ENCODE data around the gene HS6ST2.

Gene HS6ST2

DNA sequence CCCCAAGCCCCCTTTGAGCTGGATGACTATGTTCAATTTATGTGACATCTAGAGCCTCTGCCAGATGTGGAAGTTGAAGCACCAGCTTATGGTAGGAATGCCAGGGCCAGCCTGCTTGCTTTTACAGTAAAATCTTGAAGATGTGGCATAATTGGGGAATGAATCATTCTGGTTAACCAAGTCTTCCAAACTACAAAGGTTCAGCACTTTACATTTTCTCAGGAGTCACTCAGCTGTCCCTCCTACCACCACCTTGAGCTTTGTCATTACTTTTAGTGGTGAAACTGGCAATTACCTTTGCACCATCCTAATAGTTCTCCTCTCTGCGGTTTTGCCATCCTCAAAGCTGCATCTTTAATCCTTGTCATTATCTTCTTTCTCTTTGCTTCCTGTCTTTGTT, 172.2 kb downstream of the HS6ST2 start:
- DNase-seq = no peak

DNA sequence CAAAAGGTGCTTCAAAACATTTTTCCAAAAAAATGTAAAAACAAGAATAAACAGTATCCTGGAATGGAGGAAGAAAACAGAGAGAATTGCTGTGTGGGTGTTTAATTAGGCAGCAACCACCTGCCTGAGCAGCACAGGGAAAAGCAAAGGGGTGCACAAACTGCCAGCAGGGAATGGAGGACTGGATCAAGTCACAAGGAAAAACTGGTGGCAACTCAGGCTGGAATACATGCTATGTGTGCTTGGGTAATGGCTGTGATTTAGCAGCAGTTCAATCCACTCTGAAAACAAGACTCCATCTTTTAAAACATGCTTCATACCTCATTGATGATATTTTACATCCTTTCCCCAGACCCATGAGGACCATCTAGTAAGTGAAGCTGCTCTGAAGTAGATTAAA, 179.5 kb downstream of the HS6ST2 start:
- no peak for DNase-seq

DNA sequence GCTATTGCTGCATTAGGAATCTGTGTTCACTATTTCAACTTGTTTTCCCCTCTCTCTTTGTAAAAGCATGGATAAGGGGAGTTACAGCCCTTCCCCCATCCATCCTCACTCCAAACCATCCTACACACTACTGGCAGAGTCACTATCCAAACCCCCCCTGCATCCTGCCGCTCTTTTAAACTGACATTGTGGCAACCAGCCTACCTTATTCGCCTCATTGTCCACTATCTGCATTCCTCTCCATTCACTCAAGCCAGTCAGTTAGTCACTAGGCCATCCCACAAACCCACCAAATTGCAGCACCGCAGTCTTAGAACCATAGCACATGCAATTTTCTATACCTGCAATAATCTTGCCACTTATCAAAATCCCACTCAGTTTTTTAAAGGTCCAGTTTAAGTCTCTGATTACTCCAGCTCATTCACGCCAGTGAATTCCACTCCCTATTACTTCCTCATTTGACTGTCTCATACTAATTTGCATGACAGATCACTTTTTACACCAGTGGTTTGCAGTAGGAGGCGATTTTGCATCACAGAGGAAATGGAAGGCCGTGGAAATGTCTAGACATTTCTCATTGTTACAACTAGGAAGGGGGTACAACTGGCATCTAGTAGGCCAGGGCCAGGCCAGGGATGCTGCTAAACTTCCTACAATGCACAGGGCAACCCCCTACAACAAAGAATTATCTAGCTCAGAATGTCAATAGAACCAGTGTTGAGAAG, 181.8 kb downstream of the HS6ST2 start:
- no peak for DNase-seq

DNA sequence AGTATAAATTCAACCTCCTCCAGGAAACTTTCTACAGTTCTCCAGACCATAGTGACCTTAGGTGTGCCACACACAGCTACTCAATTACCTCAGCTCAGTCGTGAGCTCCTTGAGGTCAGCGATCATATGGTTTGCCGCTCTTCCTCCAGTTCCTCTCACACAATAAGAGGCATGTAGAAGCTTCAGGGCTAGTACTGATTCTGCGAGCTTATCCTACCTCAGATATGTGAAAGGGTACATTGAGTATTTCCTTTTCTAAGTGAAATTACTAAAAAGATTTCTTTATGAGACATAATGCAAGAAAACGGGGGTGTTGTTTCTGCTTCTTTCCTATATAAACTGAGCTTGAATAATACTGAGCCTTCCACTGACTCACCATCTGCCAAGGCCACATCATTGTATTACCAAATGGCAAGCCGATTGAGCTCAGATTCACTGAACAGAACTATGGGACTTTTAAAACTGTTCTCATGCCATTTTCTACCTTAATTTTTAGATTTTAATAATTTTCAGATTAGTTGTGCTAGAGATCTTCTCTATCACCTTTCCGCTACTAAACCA, 183.1 kb downstream of the HS6ST2 start:
- no peak for DNase-seq

DNA sequence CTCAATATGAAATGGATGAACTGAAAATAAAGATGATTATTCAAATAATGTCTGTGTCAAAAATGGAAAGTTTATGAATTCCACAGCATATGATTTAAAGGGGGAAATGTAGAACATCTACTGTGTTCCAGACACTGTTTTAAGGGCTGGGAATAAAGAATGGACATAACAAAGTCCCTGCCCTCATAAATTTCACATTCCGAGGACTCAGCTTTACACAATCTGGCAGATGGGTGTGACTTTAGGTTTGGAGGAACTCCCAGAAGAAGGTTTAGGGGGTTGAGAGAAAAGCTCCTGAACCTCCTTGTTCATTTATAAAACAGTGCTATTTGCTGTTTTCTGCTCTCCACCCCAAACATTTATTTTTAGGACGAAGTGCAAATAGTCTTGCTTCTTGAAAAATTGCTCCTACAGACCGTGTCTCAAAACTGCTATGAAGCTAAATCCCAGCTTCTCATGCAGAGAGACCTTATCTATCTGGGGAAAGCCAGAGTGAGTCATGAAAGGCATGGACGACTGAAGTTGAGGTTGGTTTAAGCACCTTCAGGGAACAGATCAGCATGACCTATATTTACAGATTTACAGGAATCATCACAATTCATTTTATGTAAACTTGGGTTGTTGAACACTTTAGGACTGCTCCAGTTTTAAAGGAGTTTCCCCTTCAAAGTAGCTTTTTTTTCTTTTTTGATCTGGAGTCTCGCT, 184.3 kb downstream of the HS6ST2 start:
- no peak for DNase-seq

DNA sequence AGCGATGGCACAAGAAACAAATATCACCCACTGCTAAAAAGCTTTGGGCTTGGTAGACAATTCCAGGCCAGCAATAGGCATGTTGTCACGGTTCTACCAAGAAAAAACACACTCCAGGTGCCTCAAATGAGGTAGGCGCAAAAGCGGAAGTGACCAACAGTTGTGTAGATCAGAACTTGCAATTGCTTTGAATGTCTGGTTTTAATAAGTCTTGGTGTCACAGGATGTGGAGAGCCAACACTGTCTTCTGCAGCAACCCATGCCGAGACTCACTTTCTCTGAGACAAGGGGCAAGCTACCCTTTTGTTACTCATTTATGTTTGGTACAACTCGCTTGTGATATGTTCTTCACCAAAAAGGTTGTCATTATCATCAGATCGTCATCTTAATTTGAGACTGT, 188.8 kb downstream of the HS6ST2 start:
- no peak for DNase-seq

DNA sequence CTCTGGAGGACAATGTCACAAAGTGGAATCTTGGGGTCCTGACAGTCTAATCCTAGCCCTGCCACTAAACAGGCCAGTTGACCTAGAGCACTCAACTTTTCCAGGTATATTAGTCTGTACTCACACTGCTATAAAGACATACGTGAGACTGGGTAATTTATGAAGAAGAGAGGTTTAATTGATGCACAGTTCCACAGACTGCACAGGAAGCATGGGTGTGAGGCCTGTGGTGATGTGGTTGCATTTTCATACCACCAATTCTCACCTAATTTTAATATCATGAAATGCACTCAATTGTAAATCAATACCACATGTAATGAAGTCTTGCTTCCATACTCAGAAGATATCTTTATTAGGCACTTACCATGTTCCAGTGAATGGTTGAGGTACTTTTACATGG, 192.0 kb downstream of the HS6ST2 start:
- no peak for DNase-seq

DNA sequence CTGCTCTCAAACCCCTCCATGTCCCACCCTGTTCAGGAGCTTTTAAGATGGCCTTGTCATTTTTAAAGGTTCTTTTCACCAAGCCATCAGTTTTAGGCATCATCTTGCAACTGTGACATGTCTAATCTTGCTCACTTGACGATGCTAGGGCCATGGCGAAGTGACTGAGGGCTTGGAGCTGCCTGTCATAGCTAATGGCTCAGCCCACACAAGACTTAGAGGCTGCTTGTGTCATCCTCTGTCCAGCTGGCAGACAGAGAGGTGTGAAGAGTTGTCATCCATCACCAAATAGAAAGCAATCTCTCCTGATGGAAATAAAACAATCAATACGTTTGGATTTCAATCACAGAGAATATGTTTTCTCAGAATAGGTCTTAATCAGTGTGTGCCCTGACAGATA, 194.9 kb downstream of the HS6ST2 start:
- no peak for DNase-seq

DNA sequence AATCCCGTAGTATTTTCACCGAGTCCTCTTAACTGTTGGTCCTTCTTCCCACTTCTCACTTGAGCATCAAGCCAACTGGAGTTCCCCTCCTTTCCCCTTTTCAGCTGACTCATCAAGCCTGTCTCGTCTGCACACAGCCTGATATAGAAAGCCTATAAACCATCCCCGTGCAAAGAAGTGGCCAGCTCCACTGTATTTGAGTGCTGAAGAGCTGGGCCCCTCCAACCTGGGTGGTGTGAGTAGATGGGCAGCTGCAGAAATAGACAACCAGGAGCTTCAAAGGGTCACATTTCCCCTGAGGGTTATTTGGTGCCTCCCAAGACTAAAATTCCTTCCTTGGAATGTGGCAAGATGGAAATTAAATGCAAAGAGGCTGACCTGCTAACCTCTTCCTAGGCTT, 199.7 kb downstream of the HS6ST2 start:
- DNase-seq = peak; percentile 92

DNA sequence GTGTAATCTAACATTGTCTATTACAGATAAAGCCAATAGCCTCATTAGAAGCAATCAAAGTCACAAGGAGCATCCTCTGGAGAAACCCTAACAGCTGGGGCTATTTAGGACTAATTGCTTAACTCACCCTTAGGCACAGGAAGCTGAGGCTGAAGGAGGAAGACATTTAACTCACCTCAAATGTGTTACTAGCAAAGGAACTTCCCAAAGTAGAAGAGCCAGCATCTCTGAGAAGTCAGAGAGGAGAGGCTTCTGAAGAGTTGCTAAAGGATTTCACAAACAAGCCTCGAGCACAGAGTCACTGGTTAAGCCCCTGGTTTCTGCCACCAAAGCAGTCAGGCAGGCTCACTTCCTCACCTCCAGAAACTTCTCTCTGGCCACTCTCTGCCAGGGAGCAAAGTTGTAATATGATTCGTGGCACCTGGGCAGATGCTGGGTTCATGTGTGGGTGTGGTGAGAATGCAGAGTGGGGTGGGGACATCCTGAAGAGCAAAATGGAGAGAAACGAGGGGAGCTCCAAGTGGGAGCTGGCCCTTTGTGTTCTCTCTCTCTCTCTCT, 201.3 kb downstream of the HS6ST2 start:
- DNase-seq = no peak

DNA sequence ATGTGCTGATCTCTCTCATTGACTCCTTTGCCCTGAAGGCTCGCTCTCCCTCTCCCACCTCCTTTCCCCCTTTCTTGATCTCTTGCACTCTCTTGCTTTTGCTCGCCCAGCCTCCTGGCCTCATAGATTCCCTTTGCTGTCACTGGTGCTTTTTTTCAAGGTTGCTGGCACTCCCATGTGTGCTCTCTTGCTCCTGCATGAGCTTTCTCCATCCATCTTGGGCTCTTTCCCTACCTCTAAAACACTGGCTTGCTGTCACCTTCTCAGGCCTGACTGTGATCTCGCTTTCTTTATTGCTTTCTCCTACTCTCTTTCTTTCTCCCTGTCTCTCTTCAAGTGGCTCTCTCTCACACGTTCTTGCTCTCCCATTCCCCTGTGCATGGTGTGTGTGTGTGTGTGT, 202.0 kb downstream of the HS6ST2 start:
- no peak for DNase-seq

DNA sequence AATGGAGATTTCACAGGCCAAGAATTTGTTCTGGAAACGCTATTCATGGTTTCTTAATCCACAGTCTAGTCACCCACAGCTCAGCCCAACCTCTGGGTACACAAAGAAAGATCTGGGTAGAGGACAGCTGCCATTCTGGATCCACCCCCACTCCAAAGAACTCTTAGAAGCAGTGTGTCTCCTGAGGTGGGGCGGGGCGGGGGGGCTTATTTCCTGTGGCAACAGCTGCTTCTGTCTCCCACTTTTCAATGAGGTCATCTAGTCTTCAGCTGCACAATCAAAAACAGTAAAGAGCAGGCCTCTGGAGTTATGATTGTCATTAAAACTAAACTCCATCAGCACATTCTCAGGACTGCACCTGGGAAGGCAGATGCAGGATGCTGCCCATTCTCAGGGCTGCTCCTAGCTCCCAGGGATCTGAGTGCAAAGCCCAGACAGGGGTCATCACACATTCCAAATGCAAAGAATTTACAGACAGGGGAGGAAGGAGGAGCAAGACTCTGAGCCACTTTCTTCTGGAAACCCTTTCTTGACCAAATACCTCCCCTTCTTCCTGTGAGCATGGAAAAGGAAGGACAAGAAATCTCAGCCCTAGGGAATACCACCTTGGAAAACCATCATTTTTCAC, 207.3 kb downstream of the HS6ST2 start:
- DNase-seq = peak; percentile 76

DNA sequence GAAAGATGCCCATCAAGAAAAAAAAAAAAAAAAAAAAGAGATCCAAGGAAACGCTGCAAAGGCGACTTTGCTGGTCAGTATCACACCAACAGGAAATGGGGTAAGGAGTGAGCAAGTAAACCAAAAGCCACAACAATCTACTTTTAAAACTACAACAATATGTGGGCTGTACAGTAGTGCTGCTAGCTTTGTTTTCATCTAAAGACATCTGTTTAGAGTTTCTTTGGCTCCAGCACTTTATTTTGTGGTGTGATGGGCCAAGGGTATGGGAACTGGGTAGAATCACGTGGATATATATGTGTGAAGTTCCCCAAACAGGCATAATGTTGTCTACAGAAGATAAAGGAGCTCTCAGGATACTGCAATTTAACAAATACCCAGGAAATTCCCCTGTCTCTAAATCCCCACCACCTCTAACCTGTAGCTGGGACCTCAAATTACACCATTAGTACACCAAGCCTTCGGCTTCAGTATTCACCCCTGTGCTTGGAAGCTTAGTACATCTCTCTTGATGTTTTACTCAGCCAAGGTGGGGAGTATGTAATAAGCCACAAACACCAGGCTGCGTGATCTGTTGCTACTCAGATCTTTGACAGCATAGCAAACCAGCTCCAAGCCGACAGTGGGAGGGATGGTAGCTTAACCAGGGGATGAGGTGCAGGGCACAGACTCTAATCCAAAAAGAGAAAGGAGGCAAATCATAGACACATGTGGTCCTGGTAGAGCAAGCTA, 207.9 kb downstream of the HS6ST2 start:
- no peak for DNase-seq

DNA sequence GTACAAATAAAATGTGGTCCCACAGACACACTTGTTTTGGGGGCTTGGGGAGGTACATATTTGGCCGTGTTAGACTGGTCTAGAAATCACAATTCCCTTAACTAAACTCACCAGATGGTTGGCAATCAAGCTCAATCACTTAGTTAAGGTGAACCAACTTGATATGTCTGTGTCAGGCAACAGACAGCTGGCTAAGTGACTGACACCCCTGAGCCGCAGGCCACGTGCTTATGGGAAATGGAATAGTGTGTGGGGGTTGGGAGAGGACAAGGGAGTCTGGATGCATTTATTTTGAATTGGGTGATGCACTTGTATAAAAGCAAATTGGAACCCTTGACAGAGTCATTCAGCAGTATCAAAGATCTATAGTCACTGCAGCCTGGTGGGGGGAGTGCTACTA, 209.0 kb downstream of the HS6ST2 start:
- DNase-seq = no peak

DNA sequence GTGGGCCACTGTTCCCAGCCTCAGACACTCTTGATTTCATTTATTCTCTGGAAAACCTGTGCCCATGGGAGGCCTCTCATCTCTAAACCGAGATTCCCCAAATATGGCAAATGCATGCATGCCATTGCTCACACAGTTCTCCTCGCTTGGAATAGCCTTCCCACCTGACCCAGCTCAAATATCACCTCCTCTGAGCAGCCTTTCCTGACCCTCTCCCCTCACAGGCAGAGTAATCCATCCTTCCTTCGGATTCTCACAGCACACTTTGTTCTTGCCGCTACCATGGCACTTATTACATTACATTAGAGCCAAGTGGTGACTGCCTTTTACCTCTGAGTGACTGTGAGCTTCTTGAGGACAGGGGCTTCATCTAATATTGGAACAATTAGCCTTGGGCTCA, 209.5 kb downstream of the HS6ST2 start:
- DNase-seq = no peak

DNA sequence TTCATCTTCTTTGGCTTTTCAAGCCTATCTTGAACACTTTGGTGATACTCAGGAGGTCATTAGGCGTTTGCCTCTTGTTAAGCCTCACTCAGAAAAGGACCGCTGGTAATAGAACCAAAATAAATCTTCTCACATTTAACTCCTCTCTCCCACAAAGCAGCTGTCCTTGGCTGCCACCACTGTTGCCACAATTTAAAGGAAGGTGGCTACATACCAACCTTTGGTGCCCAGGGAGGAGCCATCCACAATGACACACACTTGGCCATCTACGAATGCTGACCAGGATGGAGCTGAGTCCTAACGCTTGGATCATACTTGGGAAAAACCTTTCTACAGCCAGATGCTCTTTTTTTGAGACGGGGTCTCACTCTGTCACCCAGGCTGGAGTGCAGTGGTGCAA, 210.2 kb downstream of the HS6ST2 start:
- no peak for DNase-seq

DNA sequence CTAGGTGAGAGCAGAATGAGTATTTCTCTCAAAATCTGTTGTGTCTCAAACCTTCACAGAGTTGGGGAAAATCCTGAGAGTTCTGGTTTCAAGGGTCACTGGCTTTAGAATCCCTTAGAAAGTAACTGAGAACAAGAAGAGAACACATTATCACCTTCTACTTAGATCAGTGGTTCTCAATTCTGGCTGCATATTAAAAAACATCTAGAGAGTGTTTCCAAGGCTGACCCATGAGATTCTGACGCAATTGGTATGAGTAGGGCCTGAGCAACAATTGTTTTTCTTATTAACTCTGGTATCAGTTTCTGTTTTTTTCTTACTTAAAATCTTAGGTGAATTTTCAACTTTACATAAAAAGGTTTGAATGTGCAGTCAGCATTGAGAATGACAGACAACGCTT, 212.8 kb downstream of the HS6ST2 start:
- DNase-seq = no peak

DNA sequence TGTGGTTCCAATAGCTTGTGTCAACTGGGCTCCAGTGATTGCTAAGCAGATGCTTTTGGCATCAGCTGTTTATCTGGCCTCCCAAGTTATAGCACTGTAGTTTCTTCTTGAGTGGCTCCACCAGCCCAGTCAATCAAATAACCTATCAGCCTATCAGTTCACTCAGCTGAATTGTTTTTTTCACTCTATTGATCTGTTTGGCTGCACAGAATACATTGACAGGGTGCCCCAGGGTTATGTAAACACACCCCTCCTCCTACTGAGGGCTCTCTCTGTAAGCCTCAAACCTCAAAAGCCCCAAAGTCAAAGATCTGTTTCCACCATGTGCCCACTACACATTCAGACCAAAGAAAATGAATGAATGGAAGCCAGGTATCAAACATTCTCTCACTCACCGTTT, 214.0 kb downstream of the HS6ST2 start:
- no peak for DNase-seq

DNA sequence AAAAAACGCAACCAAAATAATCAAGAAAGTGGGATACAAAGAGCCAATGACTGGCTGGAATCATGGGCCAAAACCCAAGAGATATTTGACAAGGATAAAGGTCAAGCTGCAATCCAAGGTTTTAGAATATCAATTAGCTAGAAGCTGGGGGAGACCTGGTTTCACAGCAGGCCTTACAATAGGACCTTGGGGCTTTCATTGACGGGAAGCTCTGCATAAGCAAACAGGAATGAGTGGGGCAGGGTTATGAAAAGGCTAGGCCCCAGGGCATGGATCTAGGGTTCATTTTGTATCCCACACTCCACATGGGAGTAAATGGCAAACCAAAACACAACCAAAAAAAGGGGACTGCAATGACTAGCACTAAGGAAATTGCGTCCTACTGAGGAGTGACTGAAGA, 215.3 kb downstream of the HS6ST2 start:
- DNase-seq = no peak

DNA sequence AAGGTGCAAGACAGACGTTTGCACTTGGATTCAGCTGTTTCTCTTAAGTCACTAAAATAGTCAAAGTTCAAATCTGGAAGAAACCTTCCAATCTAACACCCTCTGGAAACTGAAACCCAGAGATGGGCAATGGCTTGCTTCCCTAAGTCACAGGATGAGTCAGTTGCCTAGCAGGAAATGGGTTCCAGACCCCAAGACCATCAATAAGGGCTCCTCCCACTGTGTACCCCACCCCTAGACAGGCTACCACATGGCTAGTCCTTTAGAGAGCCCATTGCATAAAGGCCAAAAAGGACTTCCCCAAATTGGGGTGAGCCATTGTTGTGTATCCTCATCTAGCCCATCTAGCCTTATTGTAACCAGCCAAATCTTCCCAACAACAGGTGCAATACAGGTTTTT, 216.2 kb downstream of the HS6ST2 start:
- no peak for DNase-seq

DNA sequence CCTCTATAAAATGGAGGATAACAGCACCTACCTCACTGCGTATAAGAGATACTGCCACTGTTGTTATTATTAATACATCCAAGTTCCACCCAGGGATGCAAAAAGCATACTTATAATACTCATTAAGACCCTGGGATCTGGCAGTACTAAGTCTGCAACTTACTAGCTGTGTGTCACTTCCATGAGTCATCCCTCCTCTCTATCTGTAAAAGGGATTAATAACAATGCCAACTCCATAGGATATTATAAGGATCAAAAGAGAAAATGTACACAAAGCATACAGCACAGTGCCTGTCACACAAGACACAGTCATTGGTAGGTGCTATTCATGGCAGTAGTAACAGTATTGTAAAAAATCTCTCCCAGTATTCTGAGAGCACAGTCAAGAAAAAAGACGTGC, 216.7 kb downstream of the HS6ST2 start:
- no peak for DNase-seq

DNA sequence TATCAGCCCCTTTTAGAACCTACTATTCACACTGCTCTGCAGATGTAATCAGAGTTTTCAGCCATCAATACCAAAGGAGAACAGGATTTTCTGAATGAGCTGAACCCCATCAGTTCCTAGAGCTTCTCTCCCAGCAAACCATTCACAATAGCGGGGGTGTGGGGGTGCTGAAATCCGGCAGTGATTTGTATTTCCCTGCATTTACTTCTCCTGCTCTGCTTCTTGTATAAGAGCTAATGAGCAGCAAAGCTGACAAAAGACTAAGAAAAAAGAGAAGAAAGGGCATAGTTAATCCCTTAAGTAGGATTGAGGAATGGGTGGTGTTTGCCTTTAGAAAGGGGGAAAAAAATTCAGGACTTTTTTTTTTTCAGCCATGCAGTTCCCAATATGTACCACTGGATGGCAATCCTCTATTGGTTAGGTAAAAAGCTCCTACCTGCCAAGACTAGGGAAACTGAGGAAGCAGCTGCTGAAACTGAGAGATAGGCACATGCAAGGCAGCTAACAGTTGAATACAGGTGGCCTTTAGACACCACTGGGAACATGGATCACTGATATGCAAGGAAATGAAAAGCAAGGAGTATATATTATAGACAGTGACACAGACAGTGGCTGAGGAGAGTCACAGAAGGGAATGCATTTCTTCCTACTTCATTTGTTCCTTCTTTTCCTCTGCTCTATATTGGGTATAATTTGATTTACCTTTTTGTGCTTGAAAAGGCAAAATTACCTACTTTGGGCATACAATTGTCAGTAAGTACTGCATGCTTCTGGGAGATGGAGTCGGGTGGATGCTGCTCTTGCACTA, 217.9 kb downstream of the HS6ST2 start:
- DNase-seq = no peak

Measured in islet precursor cell (in vitro differentiated cells).